GM19043 (cell line): ENCODE results near the gene AP2A2.
A peak's percentile ranks its signal among the peaks of the same experiment; 100 is the strongest.

Source experiments
- ATAC-seq: cut with Tn5 transposase; IDR thresholded peaks from one replicate; pipeline ENCODE4 v1.9.1; 2021; ENCODE audit warnings: low read depth; ENCODE audit not compliant: unreplicated experiment

The AP2A2 gene

DNA sequence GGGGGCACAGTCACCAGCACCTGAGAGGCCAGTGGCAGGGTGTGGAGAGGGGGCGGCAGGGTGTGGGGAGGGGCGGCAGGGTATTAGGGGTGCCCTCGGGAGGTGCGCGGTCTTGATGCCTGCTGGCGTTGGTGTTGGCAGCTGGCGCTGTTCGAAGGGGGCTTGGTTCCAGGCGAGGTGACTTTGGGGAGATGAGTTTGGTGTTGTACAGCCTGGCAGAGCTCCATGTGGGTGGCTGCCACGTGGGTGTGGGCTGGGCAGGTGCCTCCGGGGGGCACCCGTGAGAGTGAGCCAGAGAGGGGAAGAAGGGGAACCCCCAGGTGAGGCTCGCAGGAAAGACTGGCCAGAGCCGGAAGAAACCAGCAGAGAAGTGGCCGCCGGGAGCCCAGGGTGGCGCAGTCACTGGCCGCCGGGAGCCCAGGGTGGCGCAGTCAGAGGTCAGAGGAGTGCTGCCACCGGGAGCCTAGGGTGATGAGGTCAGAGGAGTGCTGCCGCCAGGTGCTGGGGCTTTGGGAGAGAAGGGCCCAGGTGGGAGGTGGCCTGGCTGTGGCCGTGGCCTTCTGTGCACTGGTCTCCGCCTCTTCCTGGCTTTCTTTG is 66.1 kb downstream of the AP2A2 start:
- ATAC-seq: no peak

DNA sequence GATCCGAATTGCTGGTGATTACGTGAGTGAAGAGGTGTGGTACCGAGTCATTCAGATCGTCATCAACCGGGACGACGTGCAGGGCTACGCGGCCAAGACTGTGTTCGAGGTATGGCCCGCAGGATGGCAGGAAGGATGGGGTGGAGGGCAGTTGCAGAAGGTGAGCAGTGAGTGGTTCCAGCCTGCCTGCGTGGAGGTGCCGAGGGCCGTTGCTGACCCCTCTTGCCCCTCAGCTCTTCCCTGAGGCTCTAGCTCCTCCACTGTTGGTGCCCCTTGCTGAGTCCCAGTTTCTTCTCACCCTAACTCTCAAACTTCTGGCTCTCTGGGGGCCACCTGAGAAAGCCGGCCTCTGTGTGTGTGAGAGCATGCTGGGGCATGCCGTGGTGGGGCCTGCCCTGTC is 66.9 kb downstream of the AP2A2 start:
- ATAC-seq: no peak

DNA sequence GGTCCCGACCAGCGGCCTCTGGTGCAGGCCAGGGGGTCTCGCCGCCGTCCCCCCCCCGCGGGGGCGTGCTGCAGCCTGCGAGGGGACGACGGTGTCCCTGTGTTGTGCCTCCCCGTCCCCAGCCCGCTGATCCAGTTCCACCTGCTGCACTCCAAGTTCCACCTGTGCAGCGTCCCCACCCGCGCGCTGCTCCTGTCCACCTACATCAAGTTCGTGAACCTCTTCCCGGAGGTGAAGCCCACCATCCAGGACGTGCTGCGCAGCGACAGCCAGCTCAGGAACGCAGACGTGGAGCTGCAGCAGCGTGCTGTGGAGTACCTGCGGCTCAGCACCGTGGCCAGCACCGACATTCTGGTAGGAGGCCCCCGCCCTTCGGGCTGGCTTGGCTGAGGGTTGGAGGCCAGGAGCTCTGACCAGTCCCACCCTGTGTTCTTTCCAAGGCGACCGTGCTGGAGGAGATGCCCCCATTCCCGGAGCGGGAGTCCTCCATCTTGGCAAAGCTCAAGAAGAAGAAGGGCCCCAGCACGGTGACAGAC is 68.0 kb downstream of the AP2A2 start:
- no peak for ATAC-seq

DNA sequence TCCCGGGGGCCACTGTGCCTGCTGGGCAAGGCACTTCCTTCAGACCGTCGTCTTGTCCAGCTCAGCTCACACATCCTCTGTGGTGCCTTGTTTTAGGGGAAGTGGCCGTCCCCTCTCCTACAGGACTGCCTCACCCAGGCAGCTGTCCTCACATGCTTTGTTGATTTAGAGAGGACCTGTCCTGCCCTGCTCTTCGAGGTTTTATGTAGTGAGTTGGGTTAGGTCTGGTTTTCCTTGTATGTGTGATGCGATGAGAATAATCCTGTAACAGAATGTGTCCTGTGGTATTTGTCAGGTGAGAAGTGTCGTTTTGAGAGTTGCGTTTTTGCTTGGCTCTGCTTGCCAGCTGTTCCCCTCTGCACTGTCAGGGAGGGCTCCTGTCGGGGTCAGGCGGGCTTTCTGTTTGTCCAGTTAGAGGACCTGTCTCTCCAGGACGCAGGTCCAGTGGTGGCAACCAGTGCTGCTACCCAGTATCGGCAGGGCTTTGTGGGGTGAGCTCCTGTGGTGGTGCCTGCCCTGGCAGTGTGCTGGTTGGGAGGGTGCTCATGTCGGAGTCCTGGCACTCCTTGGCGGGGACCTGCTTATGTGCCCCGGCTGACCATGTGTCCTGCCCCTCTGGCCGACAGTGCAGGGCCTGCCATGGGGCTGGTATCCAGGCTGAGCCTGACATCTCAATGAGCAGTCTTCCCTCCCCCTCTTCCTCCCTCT is 69.5 kb downstream of the AP2A2 start:
- ATAC-seq: no peak

DNA sequence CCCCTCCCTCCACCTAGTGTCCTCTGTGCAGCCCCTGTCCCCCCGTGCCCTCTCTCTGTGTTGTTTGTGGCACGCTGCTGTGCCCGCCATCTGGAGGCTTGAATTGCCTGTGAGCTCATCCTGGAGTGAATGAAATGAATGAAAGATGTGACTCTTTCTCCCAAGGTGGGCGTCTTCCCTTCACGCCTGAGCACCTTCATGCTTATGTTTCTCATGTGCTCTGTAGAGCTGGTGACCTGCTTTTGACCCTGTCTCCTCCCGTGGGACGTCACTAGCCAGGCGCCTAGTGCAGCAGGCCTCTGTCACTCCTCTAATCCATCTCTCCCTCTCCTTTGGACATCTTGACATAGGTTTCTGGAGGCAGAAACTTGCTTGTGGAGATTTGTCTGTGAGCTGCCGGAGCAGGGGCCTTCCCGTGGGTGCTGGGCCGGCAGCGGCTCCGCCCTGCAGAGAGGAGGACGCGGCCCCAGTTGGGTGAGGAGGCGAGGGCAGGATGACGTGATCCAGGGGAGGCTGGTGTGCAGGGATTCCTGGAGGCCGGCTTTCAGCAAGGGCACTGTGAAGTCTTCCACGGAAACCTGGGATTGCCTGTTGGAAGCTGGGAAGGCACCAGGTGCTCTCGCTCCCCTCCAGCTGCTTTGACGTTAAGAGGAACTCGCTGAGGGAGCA is 70.2 kb downstream of the AP2A2 start:
- ATAC-seq: peak; percentile 70

DNA sequence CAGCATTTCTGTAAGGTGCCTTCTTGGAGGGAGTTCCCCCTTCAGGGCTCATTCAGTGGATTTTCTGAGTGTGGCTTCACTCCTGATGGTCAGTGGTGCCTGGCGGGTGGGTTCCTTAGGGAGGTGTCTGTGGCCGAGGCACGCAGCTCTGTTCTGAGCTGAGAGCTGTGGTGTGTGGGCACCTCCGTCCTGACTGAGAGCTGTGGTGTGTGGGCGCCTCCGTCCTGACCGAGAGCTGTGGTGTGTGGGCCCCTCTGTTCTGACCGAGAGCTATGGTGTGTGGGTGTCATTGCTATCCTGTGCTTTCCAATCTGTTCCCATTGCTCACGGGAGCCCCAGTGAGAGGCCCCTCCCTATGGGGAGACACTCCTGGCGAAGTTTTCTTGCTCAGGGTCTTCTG is 71.0 kb downstream of the AP2A2 start:
- no peak for ATAC-seq

DNA sequence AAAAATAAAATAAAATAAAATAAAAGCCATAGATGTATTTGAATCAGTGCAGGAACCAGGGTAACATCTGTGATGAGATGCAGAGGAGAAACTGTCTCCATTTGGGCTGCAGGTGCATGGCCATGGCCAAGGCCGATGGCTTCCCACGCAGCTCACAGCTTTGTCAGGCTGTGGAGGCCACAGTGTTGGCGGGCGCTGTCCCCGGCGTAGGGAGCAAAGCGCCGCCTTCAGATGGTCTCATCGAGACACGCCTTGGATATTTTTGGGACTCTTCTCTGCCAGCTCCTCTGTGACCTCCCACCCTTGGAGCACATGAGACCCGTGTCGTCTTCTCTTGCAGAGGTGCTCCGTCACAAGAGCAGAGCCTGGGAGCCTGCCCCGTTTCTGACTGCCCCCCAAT is 72.2 kb downstream of the AP2A2 start:
- ATAC-seq: no peak

DNA sequence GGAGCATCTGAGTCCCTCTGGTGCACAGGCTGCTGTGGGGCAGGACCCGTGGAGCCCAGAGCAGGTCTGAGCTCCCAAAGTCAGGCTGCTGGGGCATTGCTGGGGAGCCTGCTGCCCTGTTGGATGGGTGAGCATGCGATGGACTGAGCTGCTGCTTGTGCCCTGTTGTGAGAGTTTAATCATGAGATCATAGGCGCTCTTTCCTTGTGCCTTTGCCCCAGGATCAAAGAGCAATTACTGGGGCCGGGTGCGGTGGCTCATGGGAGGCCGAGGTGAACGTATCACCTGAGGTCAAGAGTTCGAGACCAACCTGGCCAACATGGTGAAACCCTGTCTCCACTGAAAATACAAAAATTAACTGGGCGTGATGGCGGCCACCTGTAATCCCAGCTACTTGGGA is 73.3 kb downstream of the AP2A2 start:
- no peak for ATAC-seq

DNA sequence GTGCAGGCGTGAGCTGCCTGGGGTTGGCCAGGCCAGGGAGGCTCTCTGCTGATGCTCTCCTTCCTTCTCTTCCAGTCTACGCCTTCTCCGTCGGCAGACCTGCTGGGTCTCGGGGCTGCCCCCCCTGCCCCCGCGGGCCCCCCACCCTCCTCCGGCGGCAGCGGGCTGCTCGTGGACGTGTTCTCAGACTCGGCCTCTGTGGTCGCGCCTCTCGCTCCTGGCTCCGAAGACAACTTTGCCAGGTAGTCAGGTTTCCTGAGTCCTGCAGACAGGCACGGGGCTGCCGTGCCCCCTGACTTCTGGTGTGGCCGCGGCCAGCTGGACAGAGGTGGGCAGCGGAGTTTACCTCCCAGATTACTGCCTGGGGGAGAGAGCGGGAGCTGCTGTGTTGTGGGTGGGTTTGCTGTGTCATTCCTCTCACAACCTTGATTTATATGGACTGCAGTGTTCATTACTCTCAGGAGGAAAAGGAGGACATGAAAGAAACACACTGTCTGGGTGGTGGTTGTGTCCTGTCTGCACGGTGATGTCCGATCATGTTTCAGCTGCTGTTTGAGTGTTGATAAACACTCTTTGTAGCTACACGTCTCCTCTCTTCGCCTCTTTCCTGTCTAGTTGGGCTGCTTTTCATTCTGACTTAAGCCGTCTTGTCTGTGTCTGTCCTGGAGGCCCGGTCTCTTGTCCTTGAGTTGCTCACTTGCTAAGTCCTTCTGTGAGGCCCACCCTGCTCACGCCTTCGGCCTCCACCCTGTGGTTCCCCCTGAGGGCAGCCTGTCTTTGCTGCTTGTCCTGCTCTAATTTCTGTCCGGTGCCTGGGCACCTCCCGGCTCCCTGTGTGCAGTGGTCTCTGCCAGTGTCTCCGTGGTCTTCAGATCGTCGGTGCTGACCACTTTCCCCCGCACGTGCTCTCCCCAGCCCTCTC is 74.9 kb downstream of the AP2A2 start:
- no peak for ATAC-seq

DNA sequence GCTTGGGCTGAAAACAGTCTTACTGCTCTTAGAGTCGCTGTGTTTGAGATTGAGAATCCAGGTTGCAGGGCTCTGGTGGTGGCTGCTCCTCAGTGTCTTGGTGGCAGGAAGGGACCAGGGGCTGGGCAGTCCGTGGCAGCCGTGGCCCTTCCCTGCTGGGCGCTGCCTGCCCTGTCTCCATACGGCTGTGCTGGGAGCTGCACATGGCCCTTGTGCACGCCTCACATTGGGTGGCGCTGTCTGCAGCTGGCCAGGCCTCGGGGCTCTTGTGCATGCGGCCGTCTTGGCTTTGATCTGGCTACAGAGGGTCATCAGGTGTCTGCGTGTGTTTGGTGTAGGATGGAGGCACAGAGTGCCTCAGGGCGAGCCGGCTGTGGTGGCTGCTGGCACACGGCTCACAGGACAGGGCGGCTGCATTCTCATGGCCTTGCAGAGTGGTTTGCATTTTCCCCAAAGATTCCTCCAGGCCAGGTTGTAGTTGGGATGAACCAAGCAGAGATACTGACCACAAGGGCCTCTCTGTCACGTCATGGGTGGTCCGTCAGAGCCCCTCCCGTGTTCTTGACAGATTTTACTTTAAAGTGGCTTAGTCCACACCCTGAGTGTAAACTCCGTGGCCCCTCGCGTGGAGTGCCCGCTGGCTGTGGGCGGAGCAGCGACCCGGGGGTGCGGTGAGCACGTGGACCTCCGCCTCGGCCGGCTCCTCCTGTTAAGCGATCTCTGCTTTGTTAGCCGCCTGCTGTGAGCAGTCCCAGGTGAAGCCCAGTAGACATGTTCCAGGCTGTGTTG is 76.1 kb downstream of the AP2A2 start:
- no peak for ATAC-seq

DNA sequence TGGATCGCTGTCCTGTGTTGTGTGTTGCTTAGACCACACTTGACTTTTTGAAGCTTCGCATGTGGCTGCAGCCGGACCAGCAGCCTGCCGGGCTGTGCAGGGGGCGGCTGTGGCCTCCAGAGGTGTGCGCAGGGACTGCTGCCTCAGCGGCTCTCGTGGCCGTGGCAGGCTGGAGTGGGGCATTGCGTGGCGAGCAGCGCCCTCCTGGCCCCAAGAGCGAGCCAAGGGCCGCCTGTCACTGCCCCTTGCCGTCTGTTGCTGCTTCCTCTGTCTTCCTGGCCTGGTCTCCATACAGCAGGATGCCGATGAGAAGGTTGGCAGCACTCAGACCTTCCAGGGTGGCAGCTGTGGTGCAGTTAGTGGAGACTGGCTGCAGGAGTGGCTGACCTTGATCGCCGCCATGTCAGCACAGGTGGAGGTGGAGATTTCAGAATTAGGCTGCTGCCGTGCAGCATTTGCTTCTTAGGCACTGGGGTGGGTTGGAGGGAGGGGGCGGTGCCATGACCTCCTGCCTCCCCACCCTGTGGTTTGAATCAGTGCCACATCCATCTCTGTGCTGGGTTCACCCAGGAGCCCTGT is 76.8 kb downstream of the AP2A2 start:
- no peak for ATAC-seq

DNA sequence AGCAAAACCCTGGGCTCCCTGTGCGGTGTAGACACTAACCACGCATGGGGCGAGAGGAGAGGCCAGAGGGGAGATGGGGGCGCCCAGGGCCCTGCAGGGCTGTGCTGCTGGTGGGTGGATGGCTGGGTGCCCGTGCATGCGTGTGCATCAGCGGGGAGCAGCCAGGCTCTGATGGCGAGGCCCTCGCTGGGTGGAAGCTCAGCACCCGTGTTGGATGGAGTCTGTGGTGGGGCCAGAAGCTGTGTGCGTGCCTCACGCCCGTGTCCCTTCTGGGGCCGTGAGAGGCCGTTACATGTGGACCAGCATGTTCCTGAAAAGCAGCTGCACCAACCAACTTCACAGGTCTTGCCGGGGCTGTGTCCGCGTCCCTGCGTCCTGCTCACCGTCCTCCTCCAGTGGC is 77.5 kb downstream of the AP2A2 start:
- ATAC-seq: no peak

DNA sequence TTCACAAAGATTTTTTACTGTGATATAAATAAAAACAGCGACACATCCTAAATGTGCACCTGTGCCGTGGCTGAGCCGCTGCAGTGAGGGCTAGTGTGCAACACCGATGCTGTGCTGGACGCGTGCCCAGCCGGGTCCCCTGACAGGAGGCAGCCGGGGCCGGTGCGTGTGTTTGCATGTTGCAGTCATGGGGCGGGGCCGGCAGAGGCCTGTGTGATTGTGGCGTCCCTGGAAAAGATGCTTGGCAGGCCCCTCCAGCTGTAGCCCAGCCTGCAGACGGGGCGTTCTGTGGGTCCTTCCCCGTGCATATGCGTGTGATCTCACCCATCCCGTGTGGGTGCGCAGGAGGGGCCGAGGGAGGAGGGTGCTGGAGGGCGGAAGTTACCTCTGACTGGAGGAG is 80.3 kb downstream of the AP2A2 start:
- ATAC-seq: no peak

DNA sequence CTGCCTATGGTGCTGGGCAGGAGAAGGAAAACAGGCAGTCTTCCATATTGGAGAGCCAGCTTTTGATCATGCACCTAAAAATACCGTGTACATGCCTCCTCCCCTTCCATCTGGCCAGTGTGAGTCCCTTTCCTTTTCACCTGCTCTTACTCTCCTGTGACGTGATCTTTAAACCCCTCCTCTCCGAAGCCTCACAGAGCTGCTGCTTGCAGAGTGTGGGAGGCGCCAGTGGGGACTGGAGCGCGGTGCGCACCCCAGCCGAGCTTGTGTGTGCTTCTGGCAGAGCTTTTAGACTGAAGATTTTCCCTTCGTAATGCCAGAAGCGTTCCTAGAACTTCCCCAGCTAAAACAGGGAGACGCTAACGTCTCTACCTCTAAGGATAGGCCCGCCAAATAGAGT is 81.1 kb downstream of the AP2A2 start:
- ATAC-seq: no peak

DNA sequence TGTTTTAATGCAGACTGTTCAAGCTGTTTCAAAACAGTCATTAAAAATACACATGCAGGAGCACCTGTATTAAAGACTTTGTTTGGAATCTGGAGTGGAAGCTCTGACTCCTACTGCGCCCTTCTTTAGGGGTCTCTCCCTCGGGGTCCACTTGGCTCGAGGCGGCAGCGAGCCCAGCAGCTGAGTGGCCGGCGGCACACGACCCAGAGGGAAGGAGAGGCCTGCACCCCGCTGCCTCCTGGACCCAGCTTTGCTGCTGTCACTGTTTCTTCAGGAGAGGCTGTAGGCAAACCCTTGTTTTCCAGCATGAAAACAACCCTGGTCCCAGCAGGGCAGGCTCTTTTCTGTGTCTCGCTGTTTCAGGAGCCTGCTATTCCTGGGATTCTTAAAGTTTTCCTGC is 81.6 kb downstream of the AP2A2 start:
- no peak for ATAC-seq

DNA sequence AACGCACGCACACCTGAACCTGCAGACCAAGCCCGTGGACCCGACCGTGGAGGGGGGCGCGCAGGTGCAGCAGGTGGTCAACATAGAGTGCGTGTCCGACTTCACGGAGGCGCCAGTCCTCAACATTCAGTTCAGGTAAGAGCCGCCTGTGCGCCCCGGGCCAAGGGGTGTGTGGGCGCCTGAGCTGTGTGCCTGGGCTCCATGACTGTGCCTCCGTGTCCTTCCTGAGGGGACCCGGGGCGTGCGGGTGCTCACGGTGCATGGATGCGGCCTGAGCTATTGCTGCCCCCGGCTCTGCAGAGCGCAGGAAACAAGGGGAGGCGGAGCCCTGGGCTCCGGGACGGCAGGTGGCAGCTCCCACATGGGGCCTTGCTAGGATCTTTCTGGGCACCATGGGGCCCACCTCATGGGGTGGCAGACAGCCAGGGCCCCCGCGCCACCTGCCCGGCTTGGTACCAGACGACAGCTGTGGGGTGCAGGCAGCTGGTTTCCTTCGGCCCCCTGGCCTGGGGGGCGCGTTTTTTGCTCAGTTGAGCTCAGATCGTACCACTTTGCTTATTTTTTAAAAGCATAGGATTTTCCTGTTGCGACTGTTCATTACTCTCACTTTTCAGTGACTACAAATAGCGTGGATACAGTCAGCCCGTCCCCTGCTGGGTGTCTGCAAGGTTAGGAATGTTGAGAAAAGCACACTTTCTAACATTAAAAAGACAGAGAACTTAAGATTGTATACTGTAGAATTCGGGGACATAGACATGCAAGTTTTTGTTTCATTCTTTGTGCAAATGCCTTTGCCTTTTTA is 82.5 kb downstream of the AP2A2 start:
- no peak for ATAC-seq

DNA sequence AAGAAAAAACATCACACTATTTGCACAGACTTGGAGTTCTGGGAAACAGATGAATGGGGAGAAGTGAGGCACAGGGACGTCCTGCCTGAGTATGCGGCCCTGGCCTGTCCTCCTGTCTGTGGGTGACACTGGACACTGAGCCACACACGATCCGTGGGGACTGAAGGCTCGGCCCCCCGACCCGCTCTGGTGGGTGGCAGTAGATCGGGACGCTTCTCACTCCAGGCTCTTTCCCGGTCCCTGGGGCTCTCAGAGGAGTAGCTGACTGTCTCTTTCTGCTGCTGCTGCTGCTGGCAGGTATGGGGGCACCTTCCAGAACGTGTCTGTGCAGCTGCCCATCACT is 83.1 kb downstream of the AP2A2 start:
- ATAC-seq: no peak

DNA sequence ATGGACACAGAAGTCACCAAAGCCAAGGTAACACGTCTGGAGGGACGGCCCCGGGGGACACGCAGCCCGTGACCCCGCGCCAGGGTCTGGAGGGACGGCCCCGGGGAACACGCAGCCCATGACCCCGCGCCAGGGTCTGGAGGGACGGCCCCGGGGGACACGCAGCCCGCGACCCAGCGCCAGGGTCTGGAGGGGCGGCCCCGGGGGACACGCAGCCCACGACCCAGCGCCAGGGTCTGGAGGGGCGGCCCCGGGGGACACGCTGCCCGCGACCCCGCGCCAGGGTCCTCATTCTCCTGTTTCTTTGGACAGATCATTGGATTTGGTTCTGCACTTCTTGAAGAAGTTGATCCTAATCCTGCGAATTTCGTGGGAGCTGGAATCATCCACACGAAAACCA is 83.7 kb downstream of the AP2A2 start:
- ATAC-seq: no peak

DNA sequence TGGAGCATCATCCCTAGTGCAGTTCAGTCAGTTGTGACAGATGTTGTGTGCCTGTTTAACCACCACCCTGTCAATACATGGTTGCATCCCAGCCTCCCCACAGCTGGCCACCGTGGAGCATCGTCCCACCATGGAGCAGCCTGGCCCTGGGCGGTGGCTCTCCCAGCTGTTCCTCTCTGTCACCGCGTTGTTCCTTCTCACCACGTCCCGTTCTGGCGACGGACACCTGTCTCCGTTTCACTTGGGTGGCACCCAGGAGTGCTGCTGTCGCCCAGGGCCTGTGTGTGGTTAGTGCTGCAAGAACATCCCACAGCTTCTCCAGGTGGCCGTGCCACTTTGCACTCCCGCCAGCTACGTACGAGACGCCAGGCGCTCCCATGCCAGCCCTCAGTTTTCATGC is 84.3 kb downstream of the AP2A2 start:
- ATAC-seq: no peak
